ENCODE data around the gene SLC6A19. TPM values are rescaled to one million over a fixed set of nuclear protein-coding genes. Genes with fewer than 3 reads are reported as not detected.

The SLC6A19 gene
- total RNA-seq, 2 experiments from 2014 or later = not detected

DNA sequence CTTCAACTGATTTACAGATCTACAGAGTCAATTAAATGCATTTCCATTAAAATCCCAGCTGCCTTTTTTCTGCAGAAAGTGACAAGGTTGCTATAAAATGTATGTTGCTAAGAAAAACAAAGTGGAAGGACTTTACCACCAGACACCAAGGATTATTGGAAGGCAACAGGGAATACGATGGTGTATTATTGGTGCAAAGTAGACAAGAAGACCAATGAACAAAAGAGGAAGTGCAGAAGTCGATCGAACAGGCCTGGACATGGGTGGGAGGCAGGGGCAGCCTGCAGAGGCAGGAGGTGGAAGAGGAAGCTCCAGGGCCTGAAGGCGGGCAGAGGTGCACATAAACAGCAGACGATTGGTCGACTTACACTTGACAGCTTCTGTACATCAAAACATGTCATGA is 10.6 kb upstream of the SLC6A19 start:
- no peak overlapping the region for H3K4me3 Mint-ChIP-seq
- ATAC-seq (no peak), DNase-seq (no peak)
- ChIA-PET POLR2A (no interaction called here), CTCF (no interaction called here)
- intact Hi-C loops (cut with DNase I, micrococcal nuclease) = no loop called here
- no peaks in the 10 kb centered on the region for H3K36me3 Mint-ChIP-seq (ENCODE audit: low read depth)
- no peaks in the 10 kb centered on the region for H3K9me3 Mint-ChIP-seq (ENCODE audit: low read depth)
- no peaks in the 10 kb centered on the region for H3K4me1 Mint-ChIP-seq
- peaks cover 10% of the 10 kb centered on the region for H3K27me3 Mint-ChIP-seq
- no peak overlapping the region for H3K27ac Mint-ChIP-seq

GRCh38 chr5:1192971-1193590 is 8.3 kb upstream of the SLC6A19 start:
- DNase-seq = no peak
- intact Hi-C loops (cut with DNase I, micrococcal nuclease) = no loop called here
- no peak overlapping the region for H3K27ac Mint-ChIP-seq

DNA sequence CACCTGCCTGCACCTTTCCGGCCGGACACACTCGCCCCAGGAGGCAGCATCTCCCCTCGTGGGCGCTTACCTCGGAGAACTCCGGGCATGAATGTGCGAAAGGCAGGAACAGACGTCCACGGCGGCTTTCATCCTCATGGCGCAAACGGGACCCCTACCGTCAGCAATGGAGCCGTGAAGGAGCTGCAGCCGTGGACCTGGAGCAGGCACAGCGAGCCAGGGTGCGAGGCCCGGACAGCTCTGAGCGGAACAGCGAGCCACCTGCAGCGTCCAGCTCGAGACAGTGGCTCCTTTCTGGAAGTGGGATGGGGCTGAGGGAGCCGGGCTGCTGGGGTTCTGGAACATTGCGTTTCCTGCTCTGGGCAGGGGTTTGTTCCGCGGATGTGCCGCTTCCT is 7.8 kb upstream of the SLC6A19 start:
- DNase-seq (no peak), ATAC-seq (no peak)
- Mint-ChIP-seq H3K27ac (no peak overlapping the region), H3K4me1 (no peaks in the 10 kb centered on the region), H3K4me3 (no peak overlapping the region), H3K9me3 (ENCODE audit: low read depth) (no peaks in the 10 kb centered on the region), H3K27me3 (peaks cover 10% of the 10 kb centered on the region), H3K36me3 (ENCODE audit: low read depth) (no peaks in the 10 kb centered on the region)
- intact Hi-C loops (cut with DNase I, micrococcal nuclease) = no loop called here
- CTCF ChIA-PET = no interaction called here
- POLR2A ChIA-PET = no interaction called here

More at GRCh38 chr5:1192971-1193590, 8.3 kb upstream of the SLC6A19 start:
- Mint-ChIP-seq H3K27me3 (peaks cover 10% of the 10 kb centered on the region), H3K9me3 (ENCODE audit: low read depth) (no peaks in the 10 kb centered on the region), H3K36me3 (ENCODE audit: low read depth) (no peaks in the 10 kb centered on the region), H3K4me1 (no peaks in the 10 kb centered on the region), H3K4me3 (no peak overlapping the region)
- ATAC-seq = no peak
- ChIA-PET POLR2A (no interaction called here), CTCF (no interaction called here)

- ChIA-PET CTCF (no interaction called here), POLR2A (no interaction called here)
- no peaks in the 10 kb centered on the region for H3K36me3 Mint-ChIP-seq (ENCODE audit: low read depth)
- ATAC-seq (no peak), DNase-seq (no peak)
- intact Hi-C loops (cut with DNase I, micrococcal nuclease) = no loop called here
- no peak overlapping the region for H3K27ac Mint-ChIP-seq
- H3K9me3 Mint-ChIP-seq (ENCODE audit: low read depth) = no peaks in the 10 kb centered on the region
- H3K4me1 Mint-ChIP-seq = no peaks in the 10 kb centered on the region
- H3K4me3 Mint-ChIP-seq = no peak overlapping the region
- peaks cover 10% of the 10 kb centered on the region for H3K27me3 Mint-ChIP-seq
Observed at GRCh38 chr5:1194378-1194777, 7.0 kb upstream of the SLC6A19 start.

DNA sequence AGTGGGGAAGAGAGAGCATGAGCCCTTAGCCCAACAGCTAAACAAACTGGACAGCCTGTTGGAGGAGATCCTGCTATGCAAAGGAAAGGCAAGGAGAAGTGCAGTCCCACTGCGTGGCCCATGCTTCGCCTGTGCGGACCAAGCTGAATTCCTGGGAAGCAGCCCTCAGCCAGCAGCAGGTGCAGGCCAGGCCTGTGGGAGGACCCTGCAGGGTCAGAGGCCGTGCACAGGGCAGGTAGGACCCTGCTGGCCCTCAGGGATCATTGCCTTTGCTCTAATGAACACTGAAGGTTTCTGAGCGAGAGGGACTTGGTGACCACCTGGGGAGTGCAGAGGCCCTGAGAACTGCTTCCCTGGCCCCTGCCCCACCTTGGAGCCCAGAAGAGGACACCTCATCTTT is 6.0 kb upstream of the SLC6A19 start:
- ATAC-seq = no peak
- no peaks in the 10 kb centered on the region for H3K4me1 Mint-ChIP-seq
- ChIA-PET CTCF (no interaction called here), POLR2A (no interaction called here)
- H3K9me3 Mint-ChIP-seq (ENCODE audit: low read depth) = no peaks in the 10 kb centered on the region
- DNase-seq = no peak
- intact Hi-C loops (cut with DNase I, micrococcal nuclease) = no loop called here
- peaks cover 6% of the 10 kb centered on the region for H3K27me3 Mint-ChIP-seq
- no peak overlapping the region for H3K27ac Mint-ChIP-seq
- H3K36me3 Mint-ChIP-seq (ENCODE audit: low read depth) = no peaks in the 10 kb centered on the region
- no peak overlapping the region for H3K4me3 Mint-ChIP-seq

- Mint-ChIP-seq H3K27ac (no peak overlapping the region), H3K27me3 (peaks cover under 1% of the 10 kb centered on the region), H3K9me3 (ENCODE audit: low read depth) (no peaks in the 10 kb centered on the region), H3K4me1 (no peaks in the 10 kb centered on the region), H3K4me3 (no peak overlapping the region), H3K36me3 (ENCODE audit: low read depth) (no peaks in the 10 kb centered on the region)
- ATAC-seq (no peak), DNase-seq (no peak)
- POLR2A ChIA-PET = no interaction called here
- CTCF ChIA-PET = no interaction called here
- intact Hi-C loops (cut with DNase I, micrococcal nuclease) = no loop called here
Observed at GRCh38 chr5:1195916-1196315, 5.5 kb upstream of the SLC6A19 start.

GRCh38 chr5:1196562-1196961 is 4.8 kb upstream of the SLC6A19 start:
- Mint-ChIP-seq H3K4me3 (no peak overlapping the region), H3K27me3 (no peaks in the 10 kb centered on the region), H3K36me3 (ENCODE audit: low read depth) (no peaks in the 10 kb centered on the region), H3K4me1 (no peaks in the 10 kb centered on the region), H3K9me3 (ENCODE audit: low read depth) (no peaks in the 10 kb centered on the region), H3K27ac (no peak overlapping the region)
- CTCF ChIA-PET = no interaction called here
- POLR2A ChIA-PET = no interaction called here
- no peak for ATAC-seq
- no peak for DNase-seq
- intact Hi-C loops (cut with DNase I, micrococcal nuclease) = no loop called here

GRCh38 chr5:1197876-1198666 is 3.3 kb upstream of the SLC6A19 start:
- Mint-ChIP-seq H3K36me3 (ENCODE audit: low read depth) (no peaks in the 10 kb centered on the region), H3K9me3 (ENCODE audit: low read depth) (no peaks in the 10 kb centered on the region), H3K4me3 (no peak overlapping the region), H3K27me3 (no peaks in the 10 kb centered on the region), H3K4me1 (no peaks in the 10 kb centered on the region), H3K27ac (no peak overlapping the region)
- ChIA-PET POLR2A (no interaction called here), CTCF (no interaction called here)
- DNase-seq = no peak
- intact Hi-C loops (cut with DNase I, micrococcal nuclease) = no loop called here
- ATAC-seq = no peak

DNA sequence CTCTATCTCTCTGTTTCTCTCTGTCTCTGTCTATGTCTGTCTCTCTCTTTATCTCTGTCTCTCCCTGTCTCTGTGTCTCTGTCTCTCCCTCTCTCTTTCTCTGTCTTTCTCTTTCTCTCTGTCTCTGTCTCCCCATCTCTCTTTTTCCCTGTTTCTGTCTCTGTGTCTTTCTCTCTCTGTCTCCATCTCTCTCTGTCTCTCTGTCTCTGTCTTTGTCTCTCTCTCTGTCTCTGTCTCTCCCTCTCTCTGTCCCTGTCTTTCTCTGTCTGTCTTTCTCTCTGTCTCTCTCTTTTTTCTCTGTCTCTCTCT is 2.1 kb upstream of the SLC6A19 start:
- no peak overlapping the region for H3K4me3 Mint-ChIP-seq
- no peak for ATAC-seq

GRCh38 chr5:1199649-1200494 is 1.5 kb upstream of the SLC6A19 start:
- ChIA-PET CTCF (no interaction called here), POLR2A (no interaction called here)
- H3K4me3 Mint-ChIP-seq = no peak overlapping the region
- no peak overlapping the region for H3K27ac Mint-ChIP-seq
- intact Hi-C loops (cut with DNase I, micrococcal nuclease) = no loop called here
- peak; percentile 24 for DNase-seq
- ATAC-seq = peak; percentile 47
- no peaks in the 10 kb centered on the region for H3K27me3 Mint-ChIP-seq
- H3K9me3 Mint-ChIP-seq (ENCODE audit: low read depth) = no peaks in the 10 kb centered on the region
- H3K36me3 Mint-ChIP-seq (ENCODE audit: low read depth) = no peaks in the 10 kb centered on the region
- no peaks in the 10 kb centered on the region for H3K4me1 Mint-ChIP-seq

More for the DNA sequence above, 2.1 kb upstream of the SLC6A19 start:
- intact Hi-C loops (cut with DNase I, micrococcal nuclease) = no loop called here
- Mint-ChIP-seq H3K9me3 (ENCODE audit: low read depth) (no peaks in the 10 kb centered on the region), H3K36me3 (ENCODE audit: low read depth) (no peaks in the 10 kb centered on the region), H3K4me1 (no peaks in the 10 kb centered on the region), H3K27me3 (no peaks in the 10 kb centered on the region), H3K27ac (no peak overlapping the region)
- DNase-seq = no peak
- ChIA-PET POLR2A (no interaction called here), CTCF (no interaction called here)

- H3K4me1 Mint-ChIP-seq = no peaks in the 10 kb centered on the region
- DNase-seq (no peak), ATAC-seq (no peak)
- no peaks in the 10 kb centered on the region for H3K36me3 Mint-ChIP-seq (ENCODE audit: low read depth)
- no peak overlapping the region for H3K4me3 Mint-ChIP-seq
- no peak overlapping the region for H3K27ac Mint-ChIP-seq
- H3K27me3 Mint-ChIP-seq = no peaks in the 10 kb centered on the region
- ChIA-PET CTCF (no interaction called here), POLR2A (no interaction called here)
- no peaks in the 10 kb centered on the region for H3K9me3 Mint-ChIP-seq (ENCODE audit: low read depth)
- intact Hi-C loops (cut with DNase I, micrococcal nuclease) = no loop called here
Observed at GRCh38 chr5:1200495-1201326, 684 bp upstream of the SLC6A19 start.

Data from activated CD4-positive, alpha-beta T cell treated with anti-CD3 and anti-CD28 coated beads for 36 hours (primary cell).